H9 (cell line): ENCODE data around the gene PEX16. TPM values are rescaled to one million over a fixed set of nuclear protein-coding genes. Genes with fewer than 3 reads are reported as not detected.

Experiments
- DNase-seq: peaks from one replicate; pipeline ENCODE4 v3.0.0-alpha.2; 2017
- H2AFZ ChIP-seq: one replicate; pipeline ENCODE4 v1.6.1; 2013; ENCODE audit warnings: mild to moderate bottlenecking, low read length, control low read depth, moderate library complexity
- H2AK5ac ChIP-seq: 2 replicates; pipeline ENCODE4 v1.6.1; 2013; ENCODE audit warnings: low read length, control low read depth, mixed read lengths; ENCODE audit not compliant: insufficient read length
- H2BK120ac ChIP-seq: one replicate; pipeline ENCODE4 v1.6.1; 2013; ENCODE audit warnings: low read depth, mild to moderate bottlenecking, low read length, control low read depth, inconsistent platforms; ENCODE audit not compliant: poor library complexity, severe bottlenecking
- H2BK12ac ChIP-seq: 2 replicates; pipeline ENCODE4 v1.6.1; 2013; ENCODE audit warnings: low read length, control low read depth, mixed read lengths, low read depth; ENCODE audit not compliant: insufficient read length
- H2BK15ac ChIP-seq: 2 replicates; pipeline ENCODE4 v1.6.1; 2013; ENCODE audit warnings: low read depth, low read length, control low read depth
- H2BK20ac ChIP-seq: one replicate; pipeline ENCODE4 v1.6.1; 2013; ENCODE audit warnings: low read depth, mild to moderate bottlenecking, low read length, control low read depth, inconsistent platforms; ENCODE audit not compliant: poor library complexity, severe bottlenecking
- H2BK5ac ChIP-seq: 2 replicates; pipeline ENCODE4 v1.6.1; 2013; ENCODE audit warnings: low read length, control low read depth, mixed read lengths; ENCODE audit not compliant: insufficient read length
- H3K14ac ChIP-seq: 2 replicates; pipeline ENCODE4 v1.6.1; 2013; ENCODE audit warnings: low read length, control low read depth; ENCODE audit not compliant: insufficient read depth
- H3K18ac ChIP-seq: 2 replicates; pipeline ENCODE4 v1.6.1; 2013; ENCODE audit warnings: low read depth, mild to moderate bottlenecking, mixed read lengths, low read length, control low read depth; ENCODE audit not compliant: insufficient read length
- H3K23ac ChIP-seq: 2 replicates; pipeline ENCODE4 v1.6.1; 2013; ENCODE audit warnings: low read length, control low read depth, mixed read lengths, low read depth; ENCODE audit not compliant: insufficient read length
- H3K23me2 ChIP-seq: 2 replicates; pipeline ENCODE4 v1.6.1; 2013; ENCODE audit warnings: low read depth, mild to moderate bottlenecking, mixed read lengths, low read length, control low read depth; ENCODE audit not compliant: insufficient read length, poor library complexity, severe bottlenecking
- H3K27ac ChIP-seq: 2 replicates; pipeline ENCODE4 v1.5.1; 2013; ENCODE audit warnings: low read length, control low read depth, mixed read lengths, low read depth; ENCODE audit not compliant: insufficient read length
- H3K27me3 ChIP-seq: 2 replicates; pipeline ENCODE4 v1.6.1; 2013; ENCODE audit warnings: low read length, control low read depth, inconsistent platforms; ENCODE audit not compliant: insufficient read depth
- H3K4ac ChIP-seq: 2 replicates; pipeline ENCODE4 v1.6.1; 2013; ENCODE audit warnings: low read depth, mild to moderate bottlenecking, control low read depth, inconsistent platforms, low read length, moderate library complexity
- H3K4me1 ChIP-seq: 2 replicates; pipeline ENCODE4 v1.6.1; 2013; ENCODE audit warnings: low read length, control low read depth, inconsistent platforms; ENCODE audit not compliant: insufficient read depth
- H3K4me2 ChIP-seq: 2 replicates; pipeline ENCODE4 v1.6.1; 2013; ENCODE audit warnings: low read length, control low read depth, mixed read lengths; ENCODE audit not compliant: insufficient read length, insufficient read depth
- H3K56ac ChIP-seq: 2 replicates; pipeline ENCODE4 v1.6.1; 2013; ENCODE audit warnings: low read depth, mild to moderate bottlenecking, mixed read lengths, low read length, control low read depth; ENCODE audit not compliant: insufficient read length
- H3K79me1 ChIP-seq: 2 replicates; pipeline ENCODE4 v1.6.1; 2013; ENCODE audit warnings: low read depth, mild to moderate bottlenecking, moderate library complexity, low read length, control low read depth, inconsistent platforms; ENCODE audit not compliant: insufficient read depth, poor library complexity, severe bottlenecking
- H3K79me2 ChIP-seq: 2 replicates; pipeline ENCODE4 v1.6.1; 2013; ENCODE audit warnings: low read length, control low read depth, inconsistent platforms; ENCODE audit not compliant: insufficient read depth
- H3K9ac ChIP-seq: 2 replicates; pipeline ENCODE4 v1.6.1; 2013; ENCODE audit warnings: low read length, control low read depth, mixed read lengths; ENCODE audit not compliant: insufficient read length; ENCODE audit errors: extremely low read depth
- H3K9me3 ChIP-seq: one replicate; pipeline ENCODE4 v1.6.1; 2013; ENCODE audit warnings: low read depth, low read length, inconsistent platforms; ENCODE audit not compliant: control insufficient read depth
- H3T11ph ChIP-seq: one replicate; pipeline ENCODE4 v1.6.1; 2013; ENCODE audit warnings: mild to moderate bottlenecking, low read length, control low read depth, inconsistent platforms
- H4K20me1 ChIP-seq: one replicate; pipeline ENCODE4 v1.6.1; 2013; ENCODE audit not compliant: control insufficient read depth, insufficient read length, insufficient read depth
- H4K5ac ChIP-seq: 2 replicates; pipeline ENCODE4 v1.6.1; 2013; ENCODE audit warnings: low read depth, mild to moderate bottlenecking, mixed read lengths, low read length, control low read depth; ENCODE audit not compliant: insufficient read length
- H4K8ac ChIP-seq: replicated peaks from 2 replicates; pipeline ENCODE4 v1.6.1; 2013; ENCODE audit warnings: low read length, control low read depth, mixed read lengths, low read depth; ENCODE audit not compliant: insufficient read length
- H4K91ac ChIP-seq: 2 replicates; pipeline ENCODE4 v1.6.1; 2013; ENCODE audit warnings: low read depth, mild to moderate bottlenecking, moderate library complexity, mixed read lengths, low read length, control low read depth; ENCODE audit not compliant: insufficient read length
- H3K27ac Mint-ChIP-seq, 3 experiments: 2 replicates in 2 of 3; 3 replicates in 1 of 3; pipeline ENCODE4 v1.8.0; 2020 to 2021; ENCODE audit warnings: mixed read lengths in 3 of 3, mild to moderate bottlenecking in 1 of 3, moderate library complexity in 1 of 3
- H3K27me3 Mint-ChIP-seq: 2 replicates; pipeline ENCODE4 v1.8.0; 2021; ENCODE audit warnings: low read depth, mild to moderate bottlenecking, moderate library complexity, mixed read lengths
- H3K36me3 Mint-ChIP-seq, 3 experiments: 2 replicates in 2 of 3; 3 replicates in 1 of 3; pipeline ENCODE4 v1.8.0; 2020 to 2021; ENCODE audit warnings: low read depth in 3 of 3, mixed read lengths in 3 of 3; ENCODE audit not compliant: insufficient read depth in 1 of 3
- H3K4me1 Mint-ChIP-seq, 2 experiments: 2 replicates each; pipeline ENCODE4 v1.8.0; 2020; ENCODE audit warnings: mixed read lengths in 2 of 2
- H3K4me3 Mint-ChIP-seq, 2 experiments: 2 replicates in 1 of 2; 3 replicates in 1 of 2; pipeline ENCODE4 v1.8.0; 2020 to 2021; ENCODE audit warnings: mild to moderate bottlenecking in 2 of 2, mixed read lengths in 2 of 2, moderate library complexity in 1 of 2
- H3K9me3 Mint-ChIP-seq, 2 experiments: 2 replicates in 1 of 2; 3 replicates in 1 of 2; pipeline ENCODE4 v1.8.0; 2020; ENCODE audit warnings: mild to moderate bottlenecking in 2 of 2, mixed read lengths in 2 of 2, moderate library complexity in 1 of 2
- WGBS: extraction: QIAGEN DNeasy Blood & Tissue Kit; methylation state at CpG from one replicate; pipeline ENCODE4 v1.1.7; 2013; ENCODE audit warnings: missing lambda C conversion rate, low lambda C conversion rate, mixed read lengths; ENCODE audit not compliant: insufficient read length; ENCODE audit errors: extremely low coverage; 5-methylcytosine and 5-hydroxymethylcytosine counted together
- total RNA-seq: library from RNA; stranded (reverse); gene quantifications from 2 replicates; pipeline ENCODE4 v1.2.1, GENCODE V29; 2021
- TF ChIP-seq, protein P1 (sequence below): fragments of 200-600 bp; sonication (generic); conservative IDR thresholded peaks from 3 replicates; pipeline ENCODE4 v1.8.0; 2021; ENCODE audit warnings: antibody characterized with exemption, mild to moderate bottlenecking

The PEX16 gene
- total RNA-seq, 1 experiment from 2014 or later: 30.8 TPM

DNA sequence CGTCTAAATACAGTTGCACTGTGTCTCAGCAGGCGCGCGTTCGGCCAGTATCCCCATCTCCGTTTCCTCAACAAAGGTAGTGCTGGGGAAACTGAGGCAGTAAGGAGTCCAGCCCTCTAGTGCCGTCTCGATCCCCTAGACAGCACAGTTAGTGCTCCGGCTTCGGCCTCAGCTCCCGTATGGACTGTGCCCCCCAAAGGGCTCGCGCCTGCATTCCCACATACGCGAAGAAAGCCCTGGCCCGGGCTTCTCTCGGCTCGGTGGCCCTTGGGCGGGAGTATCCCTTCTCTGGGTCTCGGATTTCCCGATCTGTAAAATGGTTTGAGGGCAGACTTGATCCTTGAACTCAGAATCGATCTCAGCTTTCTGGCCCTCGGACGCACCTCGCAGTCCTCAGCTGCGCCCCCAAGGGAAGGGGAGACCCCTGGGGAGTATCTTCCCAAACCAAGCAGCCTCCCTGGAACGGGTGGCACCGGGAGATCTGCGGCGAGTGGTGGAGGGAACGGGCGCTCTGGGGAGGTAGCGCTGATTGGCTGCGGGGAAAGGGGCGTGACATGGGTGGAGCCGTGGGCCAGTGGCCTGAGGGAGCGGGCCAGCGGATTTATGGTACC is 759 bp upstream of the PEX16 start:
- WGBS: no CpG with 5 or more reads among the region's 38 CpGs
- H4K91ac ChIP-seq: no peak overlapping the region
- H3K27me3 Mint-ChIP-seq: no peaks in the 10 kb centered on the region; the same call in 1 of the 2 replicates
- H3K4me1 ChIP-seq: no peaks in the 10 kb centered on the region
- no peaks in the 10 kb centered on the region; the same call in 1 of the 2 replicates for H3K27me3 ChIP-seq
- H3K23ac ChIP-seq: no peak overlapping the region
- no peak overlapping the region for H2AK5ac ChIP-seq
- no peak overlapping the region for H3K4ac ChIP-seq
- TF ChIP-seq, protein P1, sequence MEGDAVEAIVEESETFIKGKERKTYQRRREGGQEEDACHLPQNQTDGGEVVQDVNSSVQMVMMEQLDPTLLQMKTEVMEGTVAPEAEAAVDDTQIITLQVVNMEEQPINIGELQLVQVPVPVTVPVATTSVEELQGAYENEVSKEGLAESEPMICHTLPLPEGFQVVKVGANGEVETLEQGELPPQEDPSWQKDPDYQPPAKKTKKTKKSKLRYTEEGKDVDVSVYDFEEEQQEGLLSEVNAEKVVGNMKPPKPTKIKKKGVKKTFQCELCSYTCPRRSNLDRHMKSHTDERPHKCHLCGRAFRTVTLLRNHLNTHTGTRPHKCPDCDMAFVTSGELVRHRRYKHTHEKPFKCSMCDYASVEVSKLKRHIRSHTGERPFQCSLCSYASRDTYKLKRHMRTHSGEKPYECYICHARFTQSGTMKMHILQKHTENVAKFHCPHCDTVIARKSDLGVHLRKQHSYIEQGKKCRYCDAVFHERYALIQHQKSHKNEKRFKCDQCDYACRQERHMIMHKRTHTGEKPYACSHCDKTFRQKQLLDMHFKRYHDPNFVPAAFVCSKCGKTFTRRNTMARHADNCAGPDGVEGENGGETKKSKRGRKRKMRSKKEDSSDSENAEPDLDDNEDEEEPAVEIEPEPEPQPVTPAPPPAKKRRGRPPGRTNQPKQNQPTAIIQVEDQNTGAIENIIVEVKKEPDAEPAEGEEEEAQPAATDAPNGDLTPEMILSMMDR: no peak
- no peak overlapping the region for H2AFZ ChIP-seq
- no peak overlapping the region for H3T11ph ChIP-seq
- H2BK20ac ChIP-seq: no peak overlapping the region
- peak overlapping the region; percentile 89 for H3K4me2 ChIP-seq
- H3K9me3 Mint-ChIP-seq: no peaks in the 10 kb centered on the region; a peak in 1 of 5 replicates
- H4K5ac ChIP-seq: no peak overlapping the region
- peak; percentile 85 for DNase-seq
- peaks cover 28 to 39% of the 10 kb centered on the region in 2 experiments for H3K4me1 Mint-ChIP-seq
- no peak overlapping the region for H3K27ac ChIP-seq
- H2BK15ac ChIP-seq: no peak overlapping the region
- peak overlapping the region; percentile 12 for H3K18ac ChIP-seq
- H3K9ac ChIP-seq: peak overlapping the region; percentile 49
- H3K4me3 Mint-ChIP-seq: peak overlapping the region; percentile 90 to 96
- no peaks in the 10 kb centered on the region for H3K79me1 ChIP-seq
- peaks cover 7% of the 10 kb centered on the region for H3K23me2 ChIP-seq
- H3K9me3 ChIP-seq: no peaks in the 10 kb centered on the region
- H2BK120ac ChIP-seq: no peak overlapping the region
- H2BK12ac ChIP-seq: no peak overlapping the region
- H4K8ac ChIP-seq: no peak overlapping the region
- no peak overlapping the region for H3K56ac ChIP-seq
- H3K14ac ChIP-seq: no peak overlapping the region
- peak overlapping the region; percentile 98 for H3K27ac Mint-ChIP-seq
- no peak overlapping the region for H2BK5ac ChIP-seq
- no peaks in the 10 kb centered on the region for H4K20me1 ChIP-seq
- H3K36me3 Mint-ChIP-seq: peaks cover 5 to 24% (median 15%) of the 10 kb centered on the region in 3 experiments
- H3K79me2 ChIP-seq: no peaks in the 10 kb centered on the region
